ENCODE results near the gene FGFBP3.
"Not testable (repeated sequence)": the region's sequence is repeated elsewhere in the genome, so short reads cannot be mapped to it uniquely, and the experiment has no call there.

The FGFBP3 gene

DNA sequence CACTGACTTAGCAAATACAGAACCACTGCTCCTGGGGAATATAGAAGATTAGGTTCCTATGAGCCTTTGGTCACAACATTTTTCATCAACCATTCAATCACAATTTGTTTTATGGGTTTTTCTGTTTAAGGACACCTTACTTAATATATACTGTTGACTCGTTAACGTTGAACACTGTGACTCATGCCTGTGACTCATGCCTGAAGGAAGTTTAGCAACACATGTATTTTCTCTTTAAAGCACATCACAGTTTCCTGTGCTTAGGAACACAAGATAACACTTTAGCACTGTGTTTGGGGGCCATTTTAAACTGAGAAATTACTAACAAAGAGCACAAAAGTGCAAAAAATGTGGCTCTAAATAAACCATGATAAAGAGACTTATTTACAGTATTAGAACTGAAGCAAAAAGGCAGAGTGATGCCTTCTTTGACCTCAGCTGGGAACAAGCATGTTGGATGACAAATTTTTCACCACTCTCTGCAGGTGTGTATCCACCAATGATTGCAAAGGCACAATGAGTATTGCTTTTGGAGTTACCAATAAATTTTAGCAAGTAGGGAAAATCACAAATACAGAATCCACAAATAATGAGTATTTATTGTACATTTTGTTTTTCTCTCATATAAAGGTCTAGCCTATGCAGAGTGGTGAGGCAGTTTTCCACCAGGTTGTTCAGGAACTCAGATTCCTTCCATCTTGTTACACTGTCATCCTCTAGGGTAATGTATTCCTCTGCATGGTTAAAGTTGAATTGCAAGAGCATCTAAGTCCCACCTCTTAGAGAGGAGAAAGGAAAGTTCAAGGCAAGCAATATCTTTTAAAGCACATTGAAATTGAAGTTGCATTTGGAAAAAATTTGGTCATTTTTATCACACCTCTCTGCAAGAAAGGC is 7.3 kb downstream of the FGFBP3 start:
- DNase-seq, result peak in 4 of 58 donors; percentile 16 to 28 (median 24)

DNA sequence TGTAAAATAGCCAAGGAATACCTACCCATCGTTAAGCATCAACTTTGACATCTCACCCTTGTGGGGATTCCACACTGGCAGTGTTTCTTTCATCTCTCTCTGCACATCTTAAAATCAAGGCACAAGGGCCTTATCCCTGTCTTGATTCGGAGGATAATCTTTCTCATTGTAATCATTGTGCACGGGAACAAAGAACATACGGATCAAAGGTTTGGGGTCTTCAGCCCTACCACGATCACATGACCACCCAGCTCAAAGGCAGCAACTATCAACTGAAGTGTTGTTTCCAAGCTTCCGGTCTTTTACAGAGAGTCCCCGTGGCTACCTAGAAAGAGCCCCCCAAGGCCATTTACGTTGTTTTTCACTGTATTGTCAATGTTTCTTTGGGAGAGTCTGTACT is 11.9 kb downstream of the FGFBP3 start:
- no peak for DNase-seq

DNA sequence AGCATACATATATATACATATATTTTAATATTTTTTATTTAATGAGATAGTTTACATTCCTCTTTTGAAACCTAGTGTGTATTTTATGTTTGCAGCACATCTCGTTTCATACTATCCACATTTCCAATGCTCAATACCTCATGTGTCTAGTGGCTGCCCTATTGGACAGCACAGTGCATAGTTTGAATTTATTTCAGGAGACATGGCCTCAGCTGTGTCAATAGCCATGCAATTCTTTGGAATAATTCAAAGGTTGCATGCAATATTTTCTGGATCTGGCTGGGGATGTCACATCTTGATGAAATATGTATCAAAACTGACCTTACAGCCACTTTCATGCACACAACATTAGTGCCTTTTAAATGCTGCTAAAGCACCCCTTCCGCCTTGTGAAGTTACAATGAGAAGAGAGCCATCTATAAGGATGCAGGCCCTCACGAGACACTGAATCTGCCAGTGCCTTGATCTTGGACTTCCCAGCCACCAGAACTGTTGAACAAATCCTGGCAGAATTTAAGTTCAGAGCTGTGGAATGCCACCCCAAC is 13.0 kb downstream of the FGFBP3 start:
- DNase-seq, result no peak

DNA sequence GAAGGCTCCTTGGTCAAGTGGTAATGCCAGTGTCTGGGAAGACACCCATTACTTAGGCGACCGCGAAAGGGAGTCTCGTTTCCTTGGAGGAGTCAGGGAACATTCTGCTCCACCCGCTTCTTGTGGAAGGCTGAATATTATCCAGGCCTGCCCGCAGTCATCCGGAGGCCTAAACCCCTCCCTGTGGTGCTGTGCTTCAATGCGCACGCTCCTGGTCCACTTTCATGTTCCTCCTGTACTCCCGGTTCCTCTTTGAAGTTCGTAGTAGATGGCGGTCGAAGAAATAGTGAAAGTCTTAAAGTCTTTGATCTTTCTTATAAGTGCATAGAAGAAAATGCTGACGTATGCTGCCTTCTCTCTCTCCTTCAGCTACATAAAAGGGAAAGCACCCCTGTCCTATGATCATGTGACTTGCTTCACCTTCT is 15.0 kb downstream of the FGFBP3 start:
- DNase-seq, result not testable (repeated sequence)

DNA sequence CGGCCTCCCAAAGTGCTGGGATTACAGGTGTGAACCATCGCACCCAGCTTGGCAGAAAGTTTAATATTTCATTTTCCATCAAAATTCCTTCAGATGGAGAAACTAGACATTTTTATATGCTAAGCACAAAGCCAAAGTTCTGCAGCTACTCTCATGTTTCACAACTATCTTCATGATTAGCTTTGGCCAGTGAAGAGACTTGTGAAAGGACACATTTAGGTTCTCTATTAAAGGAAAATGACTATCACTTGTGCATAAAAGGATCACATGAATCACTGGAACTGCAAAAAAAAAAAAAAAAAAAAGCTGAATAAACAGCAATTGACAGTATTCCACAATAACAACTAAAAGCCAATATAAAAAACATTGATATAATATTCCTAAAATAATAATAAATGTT is 16.2 kb downstream of the FGFBP3 start:
- DNase-seq, result no peak

DNA sequence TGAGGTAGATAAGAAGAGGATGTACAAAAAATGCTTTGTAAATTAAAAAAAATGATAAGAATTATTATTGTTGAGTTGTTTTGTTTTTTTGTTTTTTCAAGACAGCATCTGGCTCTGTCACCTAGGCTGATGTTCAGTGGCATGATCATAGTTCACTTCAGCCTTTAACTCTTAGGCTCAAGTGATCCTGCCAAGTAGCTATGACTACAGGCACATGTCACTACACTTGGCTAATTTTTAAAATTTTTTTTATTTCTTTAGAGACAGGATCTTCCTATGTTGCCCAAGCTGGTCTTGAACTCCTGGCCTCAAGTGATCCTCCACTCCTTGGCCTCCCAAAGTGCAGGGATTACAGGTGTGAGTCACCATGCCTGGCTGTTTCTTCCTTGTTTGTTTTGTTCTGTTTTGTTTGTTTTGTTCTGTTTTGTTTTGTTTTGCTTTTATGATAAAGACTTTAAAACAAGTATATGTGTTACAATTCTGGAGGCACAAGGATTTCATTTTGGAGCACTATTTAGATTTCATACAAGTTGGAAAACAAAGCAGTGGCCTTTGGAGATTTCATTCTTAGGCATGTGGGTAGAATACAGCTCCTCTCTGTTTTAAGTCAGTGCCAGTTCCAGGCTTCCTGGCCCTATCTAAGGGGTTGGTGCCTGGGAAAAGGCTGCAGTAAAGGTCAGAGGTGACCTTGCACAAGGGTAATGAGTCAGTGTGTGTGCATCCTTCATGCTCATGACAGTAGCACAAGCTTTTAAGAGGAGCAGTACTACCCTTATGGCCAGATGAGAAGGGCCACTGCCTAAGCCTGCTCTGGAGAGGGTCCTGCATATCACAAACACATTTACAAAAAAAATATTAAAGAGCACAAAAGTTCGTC is 17.9 kb downstream of the FGFBP3 start:
- no peak for DNase-seq

DNA sequence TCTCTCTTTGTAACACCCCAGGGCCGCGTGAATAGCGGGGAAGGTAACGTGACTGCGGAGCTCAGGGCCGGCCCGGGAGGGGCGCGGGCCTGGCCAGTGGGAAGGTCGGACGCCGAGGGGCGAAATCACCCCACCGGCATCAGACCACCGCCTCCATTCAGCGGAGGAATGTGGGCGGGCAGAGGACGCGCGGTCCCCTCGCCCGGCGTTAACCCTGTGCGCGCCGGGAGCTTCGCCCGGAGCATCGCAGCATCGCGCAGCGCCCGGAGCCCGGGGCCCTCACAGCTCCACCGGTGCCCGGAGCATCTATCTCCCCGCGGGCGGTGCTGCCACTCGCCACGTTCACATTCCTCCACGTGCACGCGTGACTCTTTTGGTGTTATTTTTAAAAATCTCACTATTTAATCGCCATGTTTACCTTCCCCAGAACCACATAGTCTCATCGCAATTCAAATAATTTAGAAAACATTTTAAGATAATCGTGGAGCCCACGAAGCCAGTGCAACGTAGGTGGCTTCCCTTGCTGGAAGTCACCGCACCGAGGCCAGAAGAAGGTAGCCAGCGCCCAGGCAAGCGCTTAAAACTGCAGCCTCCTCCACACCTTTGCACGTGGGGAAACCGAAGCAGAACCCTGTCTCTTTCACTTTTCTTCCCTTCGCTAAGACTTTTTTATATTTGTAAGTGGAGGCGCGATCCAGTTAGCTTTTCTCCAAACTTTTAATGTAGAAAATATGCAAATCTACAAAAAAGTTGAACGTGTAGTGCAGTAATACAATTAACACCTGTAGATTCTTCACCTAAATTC is 21.8 kb downstream of the FGFBP3 start:
- peak in 49 of 58 donors; percentile 16 to 80 (median 47) for DNase-seq

DNA sequence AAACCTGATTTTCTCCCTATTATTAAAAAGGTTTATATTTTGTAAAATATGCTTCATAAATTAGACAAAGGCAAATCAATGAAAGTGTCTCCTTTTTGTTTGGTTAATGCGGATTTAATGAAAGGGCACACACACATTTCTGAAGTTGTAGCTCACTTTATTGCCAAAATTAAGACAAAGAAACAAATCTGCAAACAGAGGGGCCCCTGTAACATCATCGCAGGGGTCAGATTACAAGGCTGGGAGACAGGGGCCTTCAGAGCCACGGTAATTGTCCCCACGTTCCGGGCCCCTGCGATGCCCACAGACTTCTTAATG is 22.4 kb downstream of the FGFBP3 start:
- DNase-seq, result no peak

DNA sequence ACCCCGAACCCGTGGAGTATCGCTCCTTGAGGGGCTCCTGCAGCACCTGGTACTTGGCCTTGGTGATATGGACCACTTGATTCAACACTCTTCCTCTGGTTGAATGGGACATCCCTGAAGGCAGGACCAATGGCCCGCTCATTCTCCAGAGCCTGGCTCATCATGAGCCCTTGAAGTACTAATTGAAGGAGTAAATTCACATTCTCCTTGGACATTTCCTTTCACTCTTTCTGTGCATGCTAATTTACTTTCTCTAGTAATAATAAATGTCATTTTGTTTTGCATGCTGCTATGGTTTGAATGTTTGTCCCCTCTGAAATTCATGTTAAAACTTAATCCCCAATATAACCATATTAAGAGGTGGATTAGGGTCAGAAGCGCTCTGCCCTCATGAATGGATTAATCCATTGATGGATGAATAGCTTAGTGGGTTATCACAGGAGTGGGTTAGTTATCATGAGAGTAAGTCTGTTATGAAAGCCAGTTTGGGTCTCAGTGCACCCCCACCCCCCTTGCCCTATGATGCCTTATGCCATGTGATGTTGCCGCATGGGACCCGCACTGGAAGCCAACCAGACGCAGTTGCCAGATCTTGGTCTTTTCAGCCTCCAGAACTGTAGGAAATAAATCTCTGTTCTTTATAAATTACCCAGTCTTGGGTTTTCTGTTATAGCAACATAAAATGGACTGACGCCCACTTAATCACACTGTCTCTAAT is 23.8 kb downstream of the FGFBP3 start:
- no peak for DNase-seq

DNA sequence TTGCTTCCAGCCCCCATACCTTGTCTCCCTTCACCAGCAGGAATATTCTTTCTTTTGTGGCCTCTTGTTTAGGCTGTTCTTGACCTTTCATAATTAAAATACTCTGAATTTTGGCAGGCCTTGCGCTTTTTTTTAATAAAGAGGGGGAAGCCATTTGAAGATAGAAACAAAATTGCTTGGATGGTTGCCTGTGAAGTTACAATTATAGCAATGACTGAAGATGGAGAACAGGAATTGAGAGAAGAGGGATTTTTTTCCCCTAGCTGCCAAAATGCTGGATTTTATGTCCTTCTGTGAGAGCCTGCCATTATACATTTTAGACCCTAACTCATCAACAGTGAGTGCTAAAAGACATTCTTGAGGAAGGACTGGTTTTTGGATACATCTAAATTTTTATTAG is 24.8 kb downstream of the FGFBP3 start:
- DNase-seq, result no peak

DNA sequence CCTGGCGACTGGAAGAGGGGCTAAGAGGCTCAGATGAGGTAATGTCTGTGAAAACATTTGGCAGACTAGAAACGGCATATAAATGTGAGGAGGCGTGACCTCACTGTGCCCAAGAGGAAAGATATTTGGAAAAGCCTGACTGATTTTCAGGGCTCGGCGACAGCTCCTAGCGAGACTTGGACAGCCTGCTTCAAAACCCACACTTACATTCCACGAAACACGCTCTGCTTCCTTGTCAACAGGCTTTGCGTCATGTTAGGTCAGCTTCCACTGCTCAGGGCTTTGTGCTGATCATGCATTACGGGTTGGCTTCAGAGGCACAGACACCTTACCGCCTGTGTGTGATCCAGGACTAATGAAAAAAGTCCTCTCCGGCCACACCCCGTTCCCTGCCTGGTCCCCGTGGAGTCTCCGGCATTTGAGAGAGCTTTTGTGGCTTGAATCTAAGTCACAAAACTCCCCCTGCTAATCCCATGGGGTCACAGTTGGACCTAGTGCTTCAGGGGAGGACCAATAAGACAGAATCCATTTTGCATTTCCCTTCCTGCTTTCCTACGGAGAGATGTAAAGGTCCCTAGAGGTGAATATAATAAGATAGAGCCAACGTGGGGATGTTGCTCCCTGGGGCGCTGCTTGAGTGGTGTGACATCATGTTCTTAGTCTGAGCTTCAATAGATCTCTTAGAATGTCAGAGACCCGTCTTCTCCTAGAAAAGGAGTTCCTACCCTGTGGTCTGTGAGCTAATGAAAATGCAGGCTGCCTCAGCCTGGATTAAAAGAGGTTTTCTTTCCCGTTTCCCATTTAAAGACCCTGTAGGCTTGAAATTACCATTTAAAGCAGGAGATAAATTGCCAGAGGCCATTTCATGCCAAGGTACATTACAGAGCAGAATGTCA is 25.5 kb downstream of the FGFBP3 start:
- peak in 28 of 58 donors; percentile 5 to 71 (median 20) for DNase-seq

DNA sequence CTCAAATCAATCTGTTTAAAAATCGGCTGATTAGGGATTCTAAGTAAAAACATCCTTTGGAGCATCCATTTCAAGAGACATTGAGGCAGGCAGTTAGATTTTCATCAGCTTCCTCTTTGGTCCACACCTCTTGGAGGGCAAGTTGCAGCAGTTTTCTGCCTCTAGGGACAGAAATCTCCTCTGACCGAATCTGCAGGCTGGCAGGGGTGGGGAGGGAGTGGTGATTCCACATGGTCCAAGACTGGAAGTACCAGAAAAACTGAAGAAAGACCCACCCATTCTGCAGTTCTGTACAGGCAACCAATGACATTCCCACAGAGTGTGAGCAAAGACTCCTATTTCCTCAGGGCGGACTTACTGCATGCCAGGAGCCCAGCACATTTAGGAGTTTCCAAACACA is 29.0 kb downstream of the FGFBP3 start:
- no peak for DNase-seq

DNA sequence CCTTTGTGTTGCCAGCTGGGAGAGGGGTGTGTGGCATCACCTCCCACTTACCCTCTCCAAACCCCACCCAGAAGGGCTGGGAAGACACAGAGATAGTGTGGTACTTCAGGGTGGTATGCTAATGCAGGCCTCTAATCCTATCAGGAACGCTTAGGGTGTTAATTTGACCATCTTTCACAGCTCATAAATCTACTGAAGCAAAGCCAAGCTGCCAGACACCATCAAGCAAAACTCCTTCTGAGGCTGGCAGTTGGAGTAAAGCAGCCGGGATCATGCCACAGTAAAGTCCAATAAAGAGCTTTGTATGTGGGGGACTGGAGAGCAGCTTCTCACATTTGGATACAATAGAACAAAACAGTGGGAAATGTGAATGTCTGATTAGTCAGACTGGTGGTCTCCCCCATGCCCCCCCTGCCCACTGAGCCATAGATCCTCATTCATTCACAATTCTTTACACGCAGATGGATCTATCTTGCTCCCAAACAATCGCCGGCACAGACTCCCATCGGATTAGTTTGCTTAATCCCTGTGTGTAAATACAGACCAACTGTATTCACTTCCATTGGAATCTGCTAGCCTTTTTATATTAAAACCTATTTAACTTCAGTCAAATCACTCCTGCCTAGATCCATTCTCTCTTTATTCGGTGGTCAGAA is 29.6 kb downstream of the FGFBP3 start:
- no peak for DNase-seq

DNA sequence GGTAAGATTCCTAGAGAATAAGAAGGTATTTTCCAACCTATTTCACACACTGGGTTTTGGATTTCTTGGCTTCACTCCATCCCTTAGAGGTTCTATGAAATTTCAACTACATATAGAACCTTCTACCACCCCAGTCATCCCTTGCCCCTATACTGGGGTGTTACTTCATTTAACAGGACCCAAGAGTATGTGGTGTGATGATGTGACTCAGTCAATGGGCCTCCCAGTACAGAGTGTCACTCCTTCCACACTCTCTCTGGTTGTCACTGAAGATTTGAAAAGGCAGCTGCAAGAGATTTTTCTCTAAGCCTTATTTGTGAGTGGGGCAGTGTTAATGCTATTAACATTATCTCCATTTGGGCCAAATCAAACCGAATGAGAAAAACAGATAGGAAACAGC is 33.5 kb downstream of the FGFBP3 start:
- no peak for DNase-seq

DNA sequence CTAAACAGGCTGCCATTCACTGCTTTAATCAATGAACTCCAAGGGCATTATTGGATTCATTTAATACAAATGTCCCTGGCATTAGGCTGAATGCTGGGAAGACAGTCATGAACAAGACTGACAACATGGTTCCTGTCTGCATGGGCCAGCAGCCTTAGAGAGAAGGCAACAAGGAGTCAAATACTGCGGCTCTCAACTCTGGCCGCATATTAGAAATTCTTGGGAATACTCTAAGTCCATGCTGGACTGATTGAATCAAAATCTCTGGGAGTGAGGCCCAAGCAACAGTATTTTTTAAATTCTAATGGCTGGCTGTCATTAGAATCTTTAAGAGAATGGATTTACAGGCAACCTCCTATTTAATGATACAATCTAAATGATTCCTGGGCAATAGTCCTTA is 34.1 kb downstream of the FGFBP3 start:
- DNase-seq, result no peak

DNA sequence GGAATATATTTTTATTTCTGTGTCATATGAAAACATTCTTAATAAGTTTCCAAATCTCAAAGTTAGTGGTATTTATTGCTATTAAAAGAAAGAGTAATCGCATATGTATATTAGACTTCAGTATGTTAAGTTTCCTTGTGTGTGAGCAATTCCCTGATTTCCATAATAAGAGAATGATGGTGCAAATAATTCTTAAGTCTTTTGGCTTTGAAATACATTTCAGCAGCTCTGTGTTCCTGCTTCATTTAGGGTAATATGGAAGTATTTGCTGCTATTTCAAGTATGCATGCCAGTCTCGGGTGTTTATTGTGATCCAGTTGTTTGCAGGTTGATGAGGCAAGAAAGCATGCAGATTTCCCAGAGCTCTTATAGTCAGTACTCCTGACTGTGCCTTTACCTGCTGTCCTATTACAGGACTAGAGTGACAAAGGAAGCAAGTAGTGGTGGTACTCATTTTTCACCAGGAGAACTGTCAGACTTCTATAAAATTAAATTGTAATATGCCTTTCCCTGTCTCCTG is 43.7 kb downstream of the FGFBP3 start:
- no peak for DNase-seq

DNA sequence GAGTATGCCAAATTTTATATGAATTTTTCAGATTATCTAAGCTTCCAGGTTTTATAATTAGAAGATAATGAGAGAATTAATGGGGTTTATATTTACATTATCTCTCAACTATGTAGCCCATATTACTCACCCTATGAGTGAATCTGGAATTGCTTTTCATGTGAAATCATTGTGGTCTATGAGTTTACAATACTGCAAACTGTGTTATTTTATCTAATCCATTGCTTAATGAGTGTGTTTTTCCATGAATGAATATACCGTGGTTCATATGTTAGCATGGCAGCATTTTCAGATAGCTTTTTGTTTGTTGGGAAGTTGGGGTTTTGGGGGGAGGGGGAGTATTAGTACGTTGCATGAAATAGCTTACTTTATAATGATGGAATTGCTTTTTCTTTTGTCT is 44.5 kb downstream of the FGFBP3 start:
- no peak for DNase-seq

DNA sequence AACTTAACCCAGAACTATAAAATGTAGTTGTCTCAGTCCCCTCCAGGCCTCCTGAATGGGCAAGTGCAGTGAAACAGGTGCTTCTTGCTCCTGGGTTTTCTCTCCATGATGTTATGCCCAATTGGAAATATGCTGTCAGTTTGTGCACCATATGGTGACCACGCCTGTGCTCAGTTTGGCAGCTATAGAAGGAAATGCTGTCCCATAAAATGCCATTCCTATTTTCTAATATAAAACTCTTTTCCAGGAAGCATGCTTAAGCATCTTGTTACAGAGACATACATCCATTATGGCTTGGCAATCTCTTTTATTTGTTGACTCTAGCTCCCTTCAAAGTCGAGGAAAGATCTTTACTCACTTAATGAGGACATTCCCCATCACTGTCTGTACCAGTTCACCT is 45.2 kb downstream of the FGFBP3 start:
- DNase-seq, result no peak

DNA sequence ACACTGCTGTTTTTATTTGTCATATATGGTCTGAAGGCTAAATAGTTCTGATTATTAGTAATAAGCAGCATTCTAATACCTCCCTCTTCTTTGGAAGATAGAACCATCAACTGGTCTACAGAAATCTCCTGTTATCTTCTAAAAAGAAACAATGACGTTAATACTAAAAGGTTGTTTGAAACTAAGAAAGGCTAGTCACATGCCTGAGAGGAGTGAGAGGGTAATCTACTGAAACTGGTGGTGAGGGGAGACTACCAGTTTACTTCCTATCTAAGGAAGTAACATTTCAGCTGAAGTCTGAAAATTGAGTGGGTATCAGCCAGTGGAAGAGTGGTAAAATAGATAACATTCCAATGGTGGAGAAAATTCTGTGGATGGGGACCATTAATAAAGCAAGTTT is 48.4 kb downstream of the FGFBP3 start:
- DNase-seq, result no peak

Measured in anterior cingulate cortex (tissue), 58 donors.